Astrocyte of the cerebellum (primary cell): ENCODE data around the gene FUT6.

Experiments
- DNase-seq: peaks from one replicate; pipeline ENCODE4 v3.0.0-alpha.2; 2011; ENCODE audit warnings: low read depth
- H3K4me3 ChIP-seq: 2 replicates; pipeline ENCODE4 v1.5.1; 2011; ENCODE audit warnings: mild to moderate bottlenecking, low read depth, low read length, moderate library complexity
- in situ Hi-C: cut with HindIII; loops from 2 replicates; pipeline ENCODE4 v1.10.0; 2017; ENCODE audit warnings: low sequenced_read_pairs
- TF ChIP-seq, protein P1 (sequence below): IDR thresholded peaks from 2 replicates; pipeline ENCODE4 v1.5.1; 2012; ENCODE audit warnings: low read length, low read depth, moderate library complexity, mild to moderate bottlenecking; ENCODE audit errors: missing control alignments

FUT6 gene

GRCh38 chr19:5787409-5788182, 51.9 kb downstream of the FUT6 start:
- TF ChIP-seq, protein P1, sequence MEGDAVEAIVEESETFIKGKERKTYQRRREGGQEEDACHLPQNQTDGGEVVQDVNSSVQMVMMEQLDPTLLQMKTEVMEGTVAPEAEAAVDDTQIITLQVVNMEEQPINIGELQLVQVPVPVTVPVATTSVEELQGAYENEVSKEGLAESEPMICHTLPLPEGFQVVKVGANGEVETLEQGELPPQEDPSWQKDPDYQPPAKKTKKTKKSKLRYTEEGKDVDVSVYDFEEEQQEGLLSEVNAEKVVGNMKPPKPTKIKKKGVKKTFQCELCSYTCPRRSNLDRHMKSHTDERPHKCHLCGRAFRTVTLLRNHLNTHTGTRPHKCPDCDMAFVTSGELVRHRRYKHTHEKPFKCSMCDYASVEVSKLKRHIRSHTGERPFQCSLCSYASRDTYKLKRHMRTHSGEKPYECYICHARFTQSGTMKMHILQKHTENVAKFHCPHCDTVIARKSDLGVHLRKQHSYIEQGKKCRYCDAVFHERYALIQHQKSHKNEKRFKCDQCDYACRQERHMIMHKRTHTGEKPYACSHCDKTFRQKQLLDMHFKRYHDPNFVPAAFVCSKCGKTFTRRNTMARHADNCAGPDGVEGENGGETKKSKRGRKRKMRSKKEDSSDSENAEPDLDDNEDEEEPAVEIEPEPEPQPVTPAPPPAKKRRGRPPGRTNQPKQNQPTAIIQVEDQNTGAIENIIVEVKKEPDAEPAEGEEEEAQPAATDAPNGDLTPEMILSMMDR, result no peak
- no peak for DNase-seq
- in situ Hi-C loops, result no loop called here
- no peak overlapping the region for H3K4me3 ChIP-seq

GRCh38 chr19:5786593-5787408, 52.7 kb downstream of the FUT6 start:
- TF ChIP-seq, protein P1, result no peak
- in situ Hi-C loops, result no loop called here
- DNase-seq, result no peak
- H3K4me3 ChIP-seq, result no peak overlapping the region

DNA sequence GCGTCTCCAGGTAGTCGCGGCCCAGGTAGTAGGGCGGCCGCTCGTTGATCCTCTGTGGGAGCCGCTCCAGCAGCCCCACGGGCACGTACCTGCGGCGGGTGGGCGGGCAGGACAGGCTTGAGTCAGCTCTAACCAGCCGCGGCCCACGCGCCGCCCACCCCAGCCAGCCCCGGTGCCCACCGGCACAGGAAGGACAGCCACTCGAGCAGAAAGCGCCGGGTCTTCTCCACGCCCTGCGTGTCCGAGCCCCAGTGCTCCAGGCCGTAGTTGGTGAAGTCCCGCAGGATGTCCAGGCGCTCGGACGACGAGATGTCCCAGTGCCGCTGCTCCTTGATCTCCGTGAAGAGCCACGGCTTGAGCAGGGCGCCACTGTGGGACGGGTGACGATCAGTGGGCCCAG, 54.1 kb downstream of the FUT6 start:
- H3K4me3 ChIP-seq, result no peak overlapping the region
- in situ Hi-C loops, result no loop called here
- TF ChIP-seq, protein P1, result no peak
- DNase-seq, result no peak

GRCh38 chr19:5784581-5785147, 54.8 kb downstream of the FUT6 start, which contains the start of gene PRR22:
Gene PRR22, minus strand, starts transcription at chr19:5784746. Its CDS starts 86 bp downstream, at chr19:5784660.
- no peak within 1 kb of the TSS for H3K4me3 ChIP-seq
- TF ChIP-seq, protein P1, result no peak
- in situ Hi-C loops, result no loop called here
- no peak for DNase-seq

GRCh38 chr19:5782945-5783919, 56.3 kb downstream of the FUT6 start:
- H3K4me3 ChIP-seq, result no peak overlapping the region
- in situ Hi-C loops, result no loop called here
- DNase-seq, result no peak
- TF ChIP-seq, protein P1, result no peak
